PC-9 (cell line): ENCODE measurements around the gene KLHL41.

Experiments used
- CTCF ChIP-seq: fragments of 200-600 bp; sonication (generic); conservative IDR thresholded peaks from 2 replicates; pipeline ENCODE4 v1.6.1; 2017; ENCODE audit warnings: mixed run types, antibody characterized with exemption, mild to moderate bottlenecking, moderate library complexity
- EZH2 ChIP-seq: fragments of 200-600 bp; sonication (generic); IDR thresholded peaks from 2 replicates; pipeline ENCODE4 v1.8.0; 2017; ENCODE audit warnings: antibody characterized with exemption, low read depth

- no peak for TF ChIP-seq CTCF
- no peak for TF ChIP-seq EZH2
Observed at GRCh38 chr2:169468841-169469240, 40.7 kb upstream of the KLHL41 start.
